Raji (cell line): Measurements from ENCODE around the gene NOP10.

Source experiments
- POLR2A ChIP-seq: IDR thresholded peaks from 2 replicates; pipeline ENCODE4 v1.6.1; 2011; ENCODE audit warnings: low read depth, low read length, control low read depth; ENCODE audit not compliant: insufficient read depth

NOP10 gene

GRCh38 chr15:34342737-34343575 lies at the start of gene NOP10, which contains the start of gene NUTM1:
TSS of gene NOP10 (minus strand) at chr15:34343136. CDS start at chr15:34343073, 63 bp downstream.
TSS of gene NUTM1 (plus strand) at chr15:34343315. CDS start at chr15:34343697, 382 bp downstream.
- TF ChIP-seq POLR2A: peak; percentile 97

GRCh38 chr15:34376856-34377255 lies 33.9 kb upstream of the NOP10 start:
- TF ChIP-seq POLR2A: no peak

- no peak for TF ChIP-seq POLR2A
Measured at GRCh38 chr15:34374816-34375215, 31.9 kb upstream of the NOP10 start.

- no peak for TF ChIP-seq POLR2A
Measured at GRCh38 chr15:34373951-34374350, 31.0 kb upstream of the NOP10 start.

GRCh38 chr15:34370643-34371042 lies 27.7 kb upstream of the NOP10 start:
- no peak for TF ChIP-seq POLR2A

- no peak for TF ChIP-seq POLR2A
Measured at GRCh38 chr15:34370129-34370528, 27.2 kb upstream of the NOP10 start.

GRCh38 chr15:34367101-34368081 lies 24.5 kb upstream of the NOP10 start, which contains the start of gene LPCAT4:
TSS of gene LPCAT4 (minus strand) at chr15:34367196. CDS start at chr15:34367100, 96 bp downstream.
- TF ChIP-seq POLR2A: peak; percentile 86

GRCh38 chr15:34366271-34367065 lies 23.5 kb upstream of the NOP10 start:
- peak; percentile 44; the same call in 1 of the 2 replicates for TF ChIP-seq POLR2A

GRCh38 chr15:34365836-34366235 lies 22.9 kb upstream of the NOP10 start:
- TF ChIP-seq POLR2A: no peak

GRCh38 chr15:34365091-34365825 lies 22.3 kb upstream of the NOP10 start:
- TF ChIP-seq POLR2A: no peak

GRCh38 chr15:34364041-34364440 lies 21.1 kb upstream of the NOP10 start:
- no peak for TF ChIP-seq POLR2A

- TF ChIP-seq POLR2A: no peak
Measured at GRCh38 chr15:34362047-34362773, 19.3 kb upstream of the NOP10 start.

GRCh38 chr15:34361278-34361677 lies 18.3 kb upstream of the NOP10 start:
- TF ChIP-seq POLR2A: no peak
